A549 (cell line): ENCODE results near the gene GRK3. TPM values are rescaled to one million over a fixed set of nuclear protein-coding genes. Genes with fewer than 3 reads are reported as not detected.
"Not testable (repeated sequence)": the region's sequence is repeated elsewhere in the genome, so short reads cannot be mapped to it uniquely, and the experiment has no call there.

Source experiments
- ATAC-seq, 2 experiments: fragments of 200-7000 bp in 1 of 2; fragments of >200 bp in 1 of 2; cut with Nextera tagmentation in 1 of 2; cut with Tn5 transposase in 1 of 2; 3 replicates each; pipeline versions ENCODE4 v1.8.0 to v1.9.1; 2018 to 2020; ENCODE audit warnings: mild to moderate bottlenecking in 1 of 2, moderate library complexity in 1 of 2
- CTCF ChIA-PET: fragments of 300-600 bp; sonication (Branson Sonifier 250); formaldehyde crosslinking; extraction: SDS; loops from one replicate; lab custom pipeline; 2021; ENCODE audit warnings: antibody characterized with exemption, inconsistent platforms; lab: Yijun Ruan, JAX
- POLR2A ChIA-PET: fragments of 350-600 bp; formaldehyde crosslinking; extraction: SDS; loops from one replicate; lab custom pipeline; 2021; ENCODE audit warnings: antibody characterized with exemption, inconsistent platforms; lab: Yijun Ruan, JAX
- DNase-seq, 2 experiments: peaks; one replicate each; pipeline versions ENCODE4 v3.0.0 to v3.0.0-alpha.2; 2011 to 2016; ENCODE audit warnings: low read depth in 1 of 2, low spot score in 1 of 2
- FAIRE-seq: peaks from 2 replicates; lab custom pipeline; 2011; peaks lifted over from hg19 to GRCh38; lab: Jason Lieb, UNC
- H3K27ac ChIP-seq, 2 experiments: fragments of >200 bp; sonication (Bioruptor Twin); formaldehyde crosslinking; 3 replicates each; pipeline ENCODE4 v1.5.1; 2016 to 2017
- H3K4me1 ChIP-seq: fragments of >200 bp; sonication (Bioruptor Twin); formaldehyde crosslinking; 3 replicates; pipeline ENCODE4 v1.6.1; 2016
- H3K4me2 ChIP-seq: fragments of >200 bp; sonication (Bioruptor Twin); formaldehyde crosslinking; 3 replicates; pipeline ENCODE4 v1.6.1; 2016
- H3K4me3 ChIP-seq: fragments of >200 bp; sonication (Bioruptor Twin); formaldehyde crosslinking; 3 replicates; pipeline ENCODE4 v1.5.1; 2016
- H3K9me3 ChIP-seq: fragments of >200 bp; sonication (Bioruptor Twin); formaldehyde crosslinking; 3 replicates; pipeline ENCODE4 v1.6.1; 2016
- BHLHE40 ChIP-seq: IDR thresholded peaks from 2 replicates; pipeline ENCODE4 v1.6.1; 2012; ENCODE audit warnings: low read depth, low read length, inconsistent platforms
- CBX8 ChIP-seq: fragments of 200-600 bp; sonication (generic); IDR thresholded peaks from 2 replicates; pipeline ENCODE4 v1.6.1; 2016
- CEBPB ChIP-seq, 2 experiments: fragments of >200 bp in 1 of 2; sonication (Bioruptor Twin) in 1 of 2; formaldehyde crosslinking in 1 of 2; IDR thresholded peaks; 2 replicates each; pipeline ENCODE4 v1.6.1; 2012 to 2016
- CHD2 ChIP-seq: fragments of 150-350 bp; IDR thresholded peaks from 2 replicates; pipeline ENCODE4 v1.6.1; 2014; ENCODE audit warnings: low read length; ENCODE audit not compliant: partially characterized antibody
- CTCF ChIP-seq: fragments of >200 bp; sonication (Bioruptor Twin); formaldehyde crosslinking; IDR thresholded peaks from 3 replicates; pipeline ENCODE4 v1.5.1; 2016
- E2F6 ChIP-seq: IDR thresholded peaks from 2 replicates; pipeline ENCODE4 v1.6.1; 2012; ENCODE audit warnings: low read depth, borderline replicate concordance
- EHMT2 ChIP-seq: fragments of 200-600 bp; sonication (generic); IDR thresholded peaks from 2 replicates; pipeline ENCODE4 v1.6.1; 2016; ENCODE audit warnings: antibody characterized with exemption, low read depth, mild to moderate bottlenecking, moderate library complexity
- ESRRA ChIP-seq: fragments of 150-350 bp; IDR thresholded peaks from 2 replicates; pipeline ENCODE4 v1.6.1; 2014; ENCODE audit warnings: mild to moderate bottlenecking, low read length, borderline replicate concordance
- HDAC2 ChIP-seq: fragments of 200-600 bp; sonication (generic); IDR thresholded peaks from 2 replicates; pipeline ENCODE4 v1.6.1; 2016
- JUN ChIP-seq, 2 experiments: fragments of >200 bp; sonication (Bioruptor Twin); formaldehyde crosslinking; IDR thresholded peaks; 2 replicates in 1 of 2; 3 replicates in 1 of 2; pipeline ENCODE4 v1.6.1; 2016 to 2017
- MAFK ChIP-seq: fragments of 450-650 bp; IDR thresholded peaks from 2 replicates; pipeline ENCODE4 v1.6.1; 2014; ENCODE audit not compliant: partially characterized antibody
- MYC ChIP-seq: IDR thresholded peaks from 2 replicates; pipeline ENCODE4 v1.6.1; 2012; ENCODE audit warnings: mild to moderate bottlenecking, inconsistent platforms, low read length, improper control_type of control experiment, borderline replicate concordance
- NFE2L2 ChIP-seq: fragments of 150-350 bp; conservative IDR thresholded peaks from 2 replicates; pipeline ENCODE4 v1.6.1; 2014; ENCODE audit warnings: low read length
- NPAS2 ChIP-seq: fragments of 250-450 bp; sonication (Bioruptor Pico); IDR thresholded peaks from 2 replicates; pipeline ENCODE4 v1.8.0; 2022; ENCODE audit warnings: mild to moderate bottlenecking, moderate library complexity, borderline replicate concordance
- POLR2A ChIP-seq: IDR thresholded peaks from 2 replicates; pipeline ENCODE4 v1.6.1; 2012; ENCODE audit warnings: mild to moderate bottlenecking, low read length
- RAD21 ChIP-seq, 2 experiments: fragments of >200 bp in 1 of 2; sonication (Bioruptor Twin) in 1 of 2; formaldehyde crosslinking in 1 of 2; IDR thresholded peaks in 1 of 2; conservative IDR thresholded peaks in 1 of 2; 2 replicates in 1 of 2; 3 replicates in 1 of 2; pipeline ENCODE4 v1.6.1; 2012 to 2018; ENCODE audit warnings: inconsistent platforms in 1 of 2
- SREBF2 ChIP-seq: fragments of 450-650 bp; IDR thresholded peaks from 2 replicates; pipeline ENCODE4 v1.6.1; 2014; ENCODE audit warnings: mild to moderate bottlenecking, moderate library complexity
- TP53 ChIP-seq: fragments of 250-450 bp; sonication (Bioruptor Pico); IDR thresholded peaks from 2 replicates; pipeline ENCODE4 v1.5.0; 2021; ENCODE audit warnings: mild to moderate bottlenecking, moderate library complexity
- ZC3H11A ChIP-seq: fragments of 450-650 bp; IDR thresholded peaks from 2 replicates; pipeline ENCODE4 v1.6.1; 2014; ENCODE audit warnings: antibody characterized with exemption, mild to moderate bottlenecking
- WGBS: methylation state at CpG from one replicate; pipeline ENCODE4 v1.1.6; 2017; ENCODE audit errors: missing lambda C conversion rate; 5-methylcytosine and 5-hydroxymethylcytosine counted together
- polyA plus RNA-seq, 4 experiments: library from polyadenylated mRNA; depleted of rRNA in 3 of 4; stranded (reverse); fragments of >200 nt; fragmentation: RNase III in 1 of 4; extraction: RNeasy Plus Mini Kit Qiagen cat#74134 plus additional on column Dnase treatment in 1 of 4; gene quantifications; 2 replicates in 3 of 4; 3 replicates in 1 of 4; pipeline ENCODE4 v1.2.3, GENCODE V29; 2011 to 2017
- TF ChIP-seq, protein P1 (sequence below): IDR thresholded peaks from 2 replicates; pipeline ENCODE4 v1.6.1; 2012
- TF ChIP-seq, protein P2 (sequence below): fragments of 200-600 bp; sonication (generic); IDR thresholded peaks from 2 replicates; pipeline ENCODE4 v1.6.1; 2016; ENCODE audit warnings: antibody characterized with exemption, mild to moderate bottlenecking, moderate library complexity
- TF ChIP-seq, protein P3 (sequence below): IDR thresholded peaks from 2 replicates; pipeline ENCODE4 v1.6.1; 2012
- TF ChIP-seq, protein P4 (sequence below): fragments of >200 bp; sonication (Bioruptor Twin); formaldehyde crosslinking; IDR thresholded peaks from 3 replicates; pipeline ENCODE4 v1.6.1; 2016

Gene GRK3
- polyA plus RNA-seq, 2 of the 4 experiments (the other 2 are of a cell fraction), result 3.9 to 6.5 TPM

DNA sequence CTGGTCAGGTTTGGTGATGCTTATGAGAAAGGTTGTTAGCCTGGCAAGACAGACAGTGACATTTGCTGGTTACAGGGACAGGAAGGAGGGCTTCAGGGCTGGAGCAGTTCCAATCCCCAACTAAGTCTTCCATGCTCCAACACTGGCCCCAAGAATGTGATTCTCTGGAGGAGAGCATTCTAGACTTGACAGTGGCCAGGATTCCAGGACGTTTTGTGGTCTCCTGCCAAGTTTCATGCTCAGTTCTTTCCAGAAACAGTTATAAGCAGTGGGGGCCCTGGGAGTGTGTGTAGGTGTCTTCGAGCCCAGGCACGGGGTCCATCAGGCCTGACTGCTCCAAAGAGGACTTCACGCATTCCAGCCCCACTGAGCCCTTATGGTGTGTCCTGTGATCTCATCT lies 8.9 kb upstream of the GRK3 start:
- TF ChIP-seq EHMT2 (no peak), HDAC2 (no peak), ESRRA (no peak), NFE2L2 (no peak), JUN (IDR thresholded peaks at IDR 0.05) (no peak), NPAS2 (CRISPR knock-in tag) (no peak), E2F6 (no peak), CHD2 (no peak), CTCF (no peak), SREBF2 (no peak), RAD21 (conservative IDR thresholded peaks at IDR 0.05 in 1 of 2, IDR thresholded peaks at IDR 0.05 in 1 of 2) (no peak), BHLHE40 (no peak), CBX8 (no peak)
- TF ChIP-seq, protein P1, sequence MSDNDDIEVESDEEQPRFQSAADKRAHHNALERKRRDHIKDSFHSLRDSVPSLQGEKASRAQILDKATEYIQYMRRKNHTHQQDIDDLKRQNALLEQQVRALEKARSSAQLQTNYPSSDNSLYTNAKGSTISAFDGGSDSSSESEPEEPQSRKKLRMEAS, result no peak
- Histone ChIP-seq H3K4me1 (no peaks in the 10 kb centered on the region), H3K27ac (no peak overlapping the region), H3K4me2 (no peak overlapping the region), H3K9me3 (no peaks in the 10 kb centered on the region), H3K4me3 (no peak overlapping the region)
- POLR2A ChIA-PET, result no interaction called here
- ATAC-seq, result no peak
- no peak for FAIRE-seq
- CTCF ChIA-PET, result interaction anchor here (0.7 kb wide), 1 partner anchor 177 kb away, joined by 3 read pairs; no protein-coding TSS in a partner anchor
- WGBS, result 79% methylated on average over 4 of the region's 4 CpGs
- no peak for DNase-seq

DNA sequence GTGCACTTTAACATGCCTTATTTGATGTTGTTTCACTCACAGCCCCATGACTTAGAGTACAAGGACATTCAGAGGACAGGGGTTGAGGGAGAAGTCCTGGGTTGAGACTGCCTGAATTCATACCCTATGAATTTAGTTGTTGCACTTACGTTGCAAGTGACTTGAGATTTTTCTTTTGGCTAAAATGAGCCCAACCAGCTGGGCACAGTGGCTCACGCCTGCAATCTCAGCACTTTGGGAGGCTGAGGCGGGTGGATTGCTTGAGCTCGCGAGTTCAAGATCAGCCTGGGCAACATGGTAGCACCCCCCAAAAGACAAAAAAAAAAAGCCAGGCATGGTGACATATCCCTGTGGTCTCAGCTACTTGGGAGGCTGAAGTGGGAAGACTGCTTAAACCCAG lies 7.3 kb upstream of the GRK3 start:
- TF ChIP-seq MAFK (no peak), ZC3H11A (no peak)
- TF ChIP-seq, protein P2, sequence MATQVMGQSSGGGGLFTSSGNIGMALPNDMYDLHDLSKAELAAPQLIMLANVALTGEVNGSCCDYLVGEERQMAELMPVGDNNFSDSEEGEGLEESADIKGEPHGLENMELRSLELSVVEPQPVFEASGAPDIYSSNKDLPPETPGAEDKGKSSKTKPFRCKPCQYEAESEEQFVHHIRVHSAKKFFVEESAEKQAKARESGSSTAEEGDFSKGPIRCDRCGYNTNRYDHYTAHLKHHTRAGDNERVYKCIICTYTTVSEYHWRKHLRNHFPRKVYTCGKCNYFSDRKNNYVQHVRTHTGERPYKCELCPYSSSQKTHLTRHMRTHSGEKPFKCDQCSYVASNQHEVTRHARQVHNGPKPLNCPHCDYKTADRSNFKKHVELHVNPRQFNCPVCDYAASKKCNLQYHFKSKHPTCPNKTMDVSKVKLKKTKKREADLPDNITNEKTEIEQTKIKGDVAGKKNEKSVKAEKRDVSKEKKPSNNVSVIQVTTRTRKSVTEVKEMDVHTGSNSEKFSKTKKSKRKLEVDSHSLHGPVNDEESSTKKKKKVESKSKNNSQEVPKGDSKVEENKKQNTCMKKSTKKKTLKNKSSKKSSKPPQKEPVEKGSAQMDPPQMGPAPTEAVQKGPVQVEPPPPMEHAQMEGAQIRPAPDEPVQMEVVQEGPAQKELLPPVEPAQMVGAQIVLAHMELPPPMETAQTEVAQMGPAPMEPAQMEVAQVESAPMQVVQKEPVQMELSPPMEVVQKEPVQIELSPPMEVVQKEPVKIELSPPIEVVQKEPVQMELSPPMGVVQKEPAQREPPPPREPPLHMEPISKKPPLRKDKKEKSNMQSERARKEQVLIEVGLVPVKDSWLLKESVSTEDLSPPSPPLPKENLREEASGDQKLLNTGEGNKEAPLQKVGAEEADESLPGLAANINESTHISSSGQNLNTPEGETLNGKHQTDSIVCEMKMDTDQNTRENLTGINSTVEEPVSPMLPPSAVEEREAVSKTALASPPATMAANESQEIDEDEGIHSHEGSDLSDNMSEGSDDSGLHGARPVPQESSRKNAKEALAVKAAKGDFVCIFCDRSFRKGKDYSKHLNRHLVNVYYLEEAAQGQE, result no peak
- ChIA-PET CTCF (no interaction called here), POLR2A (no interaction called here)
- DNase-seq (no peak), FAIRE-seq (no peak), ATAC-seq (no peak)
- no peaks in the 10 kb centered on the region for H3K9me3 ChIP-seq
- no peak overlapping the region for H3K27ac ChIP-seq
- no peaks in the 10 kb centered on the region for H3K4me1 ChIP-seq
- H3K4me3 ChIP-seq, result no peak overlapping the region
- WGBS, result 100% methylated on average over 4 of the region's 5 CpGs
- H3K4me2 ChIP-seq, result no peak overlapping the region

GRCh38 chr22:25558341-25558740 lies 6.1 kb upstream of the GRK3 start:
- 71% methylated on average over 2 of the region's 4 CpGs for WGBS
- no peak for ATAC-seq
- Histone ChIP-seq H3K4me1 (no peaks in the 10 kb centered on the region), H3K4me3 (no peak overlapping the region), H3K27ac (no peak overlapping the region), H3K4me2 (no peak overlapping the region), H3K9me3 (no peaks in the 10 kb centered on the region)
- no peak for DNase-seq
- FAIRE-seq, result no peak
- CTCF ChIA-PET, result interaction anchor here (1.0 kb wide), 1 partner anchor 214 kb away, joined by 3 read pairs; no protein-coding TSS in a partner anchor
- TF ChIP-seq, protein P3, sequence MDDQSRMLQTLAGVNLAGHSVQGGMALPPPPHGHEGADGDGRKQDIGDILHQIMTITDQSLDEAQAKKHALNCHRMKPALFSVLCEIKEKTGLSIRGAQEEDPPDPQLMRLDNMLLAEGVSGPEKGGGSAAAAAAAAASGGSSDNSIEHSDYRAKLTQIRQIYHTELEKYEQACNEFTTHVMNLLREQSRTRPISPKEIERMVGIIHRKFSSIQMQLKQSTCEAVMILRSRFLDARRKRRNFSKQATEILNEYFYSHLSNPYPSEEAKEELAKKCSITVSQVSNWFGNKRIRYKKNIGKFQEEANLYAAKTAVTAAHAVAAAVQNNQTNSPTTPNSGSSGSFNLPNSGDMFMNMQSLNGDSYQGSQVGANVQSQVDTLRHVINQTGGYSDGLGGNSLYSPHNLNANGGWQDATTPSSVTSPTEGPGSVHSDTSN, result no peak
- TF ChIP-seq MYC, result no peak
- TF ChIP-seq, protein P4, sequence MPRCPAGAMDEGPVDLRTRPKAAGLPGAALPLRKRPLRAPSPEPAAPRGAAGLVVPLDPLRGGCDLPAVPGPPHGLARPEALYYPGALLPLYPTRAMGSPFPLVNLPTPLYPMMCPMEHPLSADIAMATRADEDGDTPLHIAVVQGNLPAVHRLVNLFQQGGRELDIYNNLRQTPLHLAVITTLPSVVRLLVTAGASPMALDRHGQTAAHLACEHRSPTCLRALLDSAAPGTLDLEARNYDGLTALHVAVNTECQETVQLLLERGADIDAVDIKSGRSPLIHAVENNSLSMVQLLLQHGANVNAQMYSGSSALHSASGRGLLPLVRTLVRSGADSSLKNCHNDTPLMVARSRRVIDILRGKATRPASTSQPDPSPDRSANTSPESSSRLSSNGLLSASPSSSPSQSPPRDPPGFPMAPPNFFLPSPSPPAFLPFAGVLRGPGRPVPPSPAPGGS, result no peak
- no peak for TF ChIP-seq JUN (IDR thresholded peaks at IDR 0.05)
- TF ChIP-seq ESRRA, result no peak
- no peak for TF ChIP-seq TP53 (CRISPR knock-in tag)
- no peak for TF ChIP-seq POLR2A
- TF ChIP-seq CEBPB (IDR thresholded peaks at IDR 0.05), result no peak
- POLR2A ChIA-PET, result no interaction called here

DNA sequence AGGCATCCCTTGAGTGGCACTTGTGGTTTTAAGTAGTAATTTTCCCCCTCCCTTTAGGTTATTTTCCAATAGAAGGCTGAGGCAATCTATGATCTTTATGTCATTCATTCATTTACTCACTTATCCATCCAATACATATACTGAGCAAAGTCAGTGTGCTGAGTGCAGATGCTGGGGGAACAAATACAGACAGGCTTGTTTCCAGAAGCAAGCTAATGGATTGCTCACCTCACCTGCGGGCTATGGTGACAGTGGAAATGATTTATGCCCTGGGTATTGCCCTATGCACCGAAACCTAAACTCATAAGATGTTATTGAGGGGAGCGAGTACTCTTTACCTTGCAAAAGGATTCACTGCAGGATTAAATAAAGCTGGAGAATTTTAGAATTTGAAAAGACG lies 4.6 kb upstream of the GRK3 start:
- H3K4me3 ChIP-seq, POLR2A ChIA-PET, H3K4me1 ChIP-seq, DNase-seq, CTCF ChIA-PET, FAIRE-seq, H3K27ac ChIP-seq, ATAC-seq, H3K9me3 ChIP-seq, H3K4me2 ChIP-seq: not testable (repeated sequence)
- WGBS, result 73% methylated on average over 3 of the region's 4 CpGs
